IMR-90 (cell line): ENCODE data around the gene STOX1. TPM values are rescaled to one million over a fixed set of nuclear protein-coding genes. Genes with fewer than 3 reads are reported as not detected.

Experiments
- ATAC-seq: fragments of 200-7000 bp; cut with Tn5 transposase; 2 replicates; pipeline ENCODE4 v1.9.1; 2020; ENCODE audit warnings: low read depth, mild to moderate bottlenecking, moderate library complexity
- BruUV-seq: library from RNA; stranded (reverse); fragments of 400-500 nt; replicated peaks from 2 replicates; lab custom pipeline; 2021; lab: Mats Ljungman, UMichigan
- CTCF ChIA-PET: fragments of 300-600 bp; formaldehyde crosslinking; extraction: SDS; loops from one replicate; lab custom pipeline; 2021; ENCODE audit warnings: antibody characterized with exemption; lab: Yijun Ruan, JAX
- POLR2A ChIA-PET: fragments of 300-600 bp; sonication (Branson Sonifier 250); formaldehyde crosslinking; loops from one replicate; lab custom pipeline; 2022; ENCODE audit warnings: antibody characterized with exemption; ENCODE audit not compliant: unreplicated experiment; lab: Charles Lee
- DNase-seq: peaks from one replicate; pipeline ENCODE4 v3.0.0; 2013
- H2AFZ ChIP-seq: replicated peaks from 2 replicates; pipeline ENCODE3; 2013; ENCODE audit warnings: low read length, mild to moderate bottlenecking; ENCODE audit not compliant: poor library complexity
- H2AK5ac ChIP-seq: 2 replicates; pipeline ENCODE4 v1.6.1; 2013; ENCODE audit warnings: low read depth, low read length, inconsistent platforms
- H2AK9ac ChIP-seq: replicated peaks from 2 replicates; pipeline ENCODE3; 2013; ENCODE audit warnings: mild to moderate bottlenecking, low read depth, low read length, moderate library complexity; ENCODE audit not compliant: poor library complexity
- H2BK120ac ChIP-seq: 2 replicates; pipeline ENCODE4 v1.6.1; 2013; ENCODE audit warnings: low read depth, low read length, inconsistent platforms
- H2BK15ac ChIP-seq: 3 replicates; pipeline ENCODE4 v1.6.1; 2013; ENCODE audit warnings: low read depth, low read length, inconsistent platforms
- H2BK20ac ChIP-seq: 2 replicates; pipeline ENCODE4 v1.6.1; 2013; ENCODE audit warnings: low read depth, mild to moderate bottlenecking, inconsistent platforms, low read length, moderate library complexity
- H2BK5ac ChIP-seq: 2 replicates; pipeline ENCODE4 v1.6.1; 2013; ENCODE audit warnings: mild to moderate bottlenecking, low read depth, low read length, inconsistent platforms; ENCODE audit not compliant: poor library complexity, severe bottlenecking
- H3K14ac ChIP-seq: replicated peaks from 2 replicates; pipeline ENCODE4 v1.6.1; 2013; ENCODE audit warnings: low read depth, low read length, inconsistent platforms
- H3K18ac ChIP-seq: 2 replicates; pipeline ENCODE4 v1.6.1; 2013; ENCODE audit warnings: low read depth, low read length, control low read depth
- H3K23ac ChIP-seq: 2 replicates; pipeline ENCODE4 v1.6.1; 2013; ENCODE audit warnings: low read depth, low read length, inconsistent platforms
- H3K27ac ChIP-seq: 2 replicates; pipeline ENCODE4 v1.5.1; 2013; ENCODE audit warnings: mild to moderate bottlenecking, control low read depth, low read length; ENCODE audit not compliant: insufficient read depth
- H3K27me3 ChIP-seq: 2 replicates; pipeline ENCODE4 v1.6.1; 2013; ENCODE audit warnings: low read length; ENCODE audit not compliant: control insufficient read depth, insufficient read depth
- H3K36me3 ChIP-seq: 2 replicates; pipeline ENCODE4 v1.6.1; 2013; ENCODE audit warnings: low read length, mixed read lengths; ENCODE audit not compliant: control insufficient read depth, insufficient read depth
- H3K4ac ChIP-seq: 2 replicates; pipeline ENCODE4 v1.6.1; 2013; ENCODE audit warnings: low read depth, low read length, inconsistent platforms
- H3K4me1 ChIP-seq: 2 replicates; pipeline ENCODE4 v1.6.1; 2013; ENCODE audit warnings: low read length, mixed read lengths; ENCODE audit not compliant: control insufficient read depth, insufficient read depth
- H3K4me2 ChIP-seq: 2 replicates; pipeline ENCODE4 v1.6.1; 2013; ENCODE audit warnings: low read depth, mild to moderate bottlenecking, control low read depth, low read length, moderate library complexity
- H3K4me3 ChIP-seq: 2 replicates; pipeline ENCODE4 v1.5.1; 2013; ENCODE audit warnings: low read depth, mild to moderate bottlenecking, control low read depth, low read length, moderate library complexity; ENCODE audit not compliant: insufficient read depth
- H3K56ac ChIP-seq: 2 replicates; pipeline ENCODE4 v1.6.1; 2013; ENCODE audit warnings: low read length, inconsistent platforms; ENCODE audit not compliant: insufficient read depth; ENCODE audit errors: extremely low read depth
- H3K79me1 ChIP-seq, 2 experiments: 2 replicates each; pipeline ENCODE4 v1.6.1; 2013; ENCODE audit warnings: low read length in 2 of 2, inconsistent platforms in 1 of 2, low read depth in 1 of 2
- H3K9ac ChIP-seq: 2 replicates; pipeline ENCODE4 v1.6.1; 2013; ENCODE audit warnings: low read depth, low read length, control low read depth
- H3K9me1 ChIP-seq: 2 replicates; pipeline ENCODE4 v1.6.1; 2013; ENCODE audit warnings: low read length, inconsistent platforms; ENCODE audit not compliant: insufficient read depth
- H3K9me3 ChIP-seq: 2 replicates; pipeline ENCODE4 v1.6.1; 2013; ENCODE audit warnings: low read length; ENCODE audit not compliant: control insufficient read depth, insufficient read depth
- H4K20me1 ChIP-seq: 2 replicates; pipeline ENCODE4 v1.6.1; 2013; ENCODE audit warnings: low read length, inconsistent platforms; ENCODE audit not compliant: insufficient read depth
- H4K5ac ChIP-seq: 2 replicates; pipeline ENCODE4 v1.6.1; 2013; ENCODE audit warnings: mild to moderate bottlenecking, low read depth, low read length, control low read depth
- H4K8ac ChIP-seq, 2 experiments: 2 replicates each; pipeline ENCODE4 v1.6.1; 2013; ENCODE audit warnings: low read depth in 2 of 2, low read length in 2 of 2, control low read depth in 1 of 2, inconsistent platforms in 1 of 2
- H4K91ac ChIP-seq: 2 replicates; pipeline ENCODE4 v1.6.1; 2013; ENCODE audit warnings: low read depth, low read length, inconsistent platforms; ENCODE audit not compliant: insufficient read depth
- BHLHE40 ChIP-seq: fragments of 150-350 bp; IDR thresholded peaks from 2 replicates; pipeline ENCODE4 v1.6.1; 2016; ENCODE audit warnings: mild to moderate bottlenecking, low read depth, low read length
- CHD1 ChIP-seq: IDR thresholded peaks from 2 replicates; pipeline ENCODE4 v1.6.1; 2012; ENCODE audit warnings: low read depth, low read length, improper control_type of control experiment
- RAD21 ChIP-seq: IDR thresholded peaks from 2 replicates; pipeline ENCODE4 v1.6.1; 2012; ENCODE audit warnings: low read length, improper control_type of control experiment
- USF2 ChIP-seq: fragments of 150-350 bp; IDR thresholded peaks from 2 replicates; pipeline ENCODE4 v1.6.1; 2017; ENCODE audit warnings: mild to moderate bottlenecking, antibody characterized with exemption, low read length, low read depth
- WGBS, 2 experiments: methylation state at CpG; one replicate each; pipeline versions ENCODE4 v1.1.5 to v1.1.7; 2013; ENCODE audit warnings: missing lambda C conversion rate in 2 of 2; ENCODE audit not compliant: insufficient read length in 1 of 2; ENCODE audit errors: extremely low coverage in 2 of 2; 5-methylcytosine and 5-hydroxymethylcytosine counted together
- dilution Hi-C: fragments of 300-500 bp; cut with HindIII; formaldehyde crosslinking; loops from one replicate; pipeline ENCODE4 v1.14.3; 2018; ENCODE audit warnings: low sequenced_read_pairs; ENCODE audit not compliant: unreplicated experiment
- in situ Hi-C: fragments of 300-500 bp; cut with MboI; formaldehyde crosslinking; loops from 3 replicates; pipeline ENCODE4 v1.14.3; 2019; ENCODE audit warnings: low sequenced_read_pairs, inconsistent platforms, mixed read lengths
- intact Hi-C: fragments of 100-400 bp; cut with micrococcal nuclease; formaldehyde crosslinking; loops from 2 replicates; pipeline ENCODE4 v1.10.0; 2022
- polyA plus RNA-seq, 3 experiments: library from polyadenylated mRNA; depleted of rRNA; stranded (reverse); fragments of >200 nt; gene quantifications; 2 replicates each; pipeline ENCODE4 v1.2.3, GENCODE V29; 2012; ENCODE audit warnings: low replicate concordance in 1 of 3
- total RNA-seq: library from RNA; depleted of rRNA; stranded (reverse); fragments of >200 nt; gene quantifications from 2 replicates; pipeline ENCODE4 v1.2.3, GENCODE V29; 2012
- TF ChIP-seq, protein P1 (sequence below): fragments of 150-350 bp; IDR thresholded peaks from 2 replicates; pipeline ENCODE4 v1.6.1; 2016; ENCODE audit warnings: low read depth, mild to moderate bottlenecking, low read length, moderate library complexity, borderline replicate concordance

Gene STOX1
- total and polyA plus RNA-seq, 2 of the 4 experiments (the other 2 are of a cell fraction), result 0.03 to 0.18 TPM

DNA sequence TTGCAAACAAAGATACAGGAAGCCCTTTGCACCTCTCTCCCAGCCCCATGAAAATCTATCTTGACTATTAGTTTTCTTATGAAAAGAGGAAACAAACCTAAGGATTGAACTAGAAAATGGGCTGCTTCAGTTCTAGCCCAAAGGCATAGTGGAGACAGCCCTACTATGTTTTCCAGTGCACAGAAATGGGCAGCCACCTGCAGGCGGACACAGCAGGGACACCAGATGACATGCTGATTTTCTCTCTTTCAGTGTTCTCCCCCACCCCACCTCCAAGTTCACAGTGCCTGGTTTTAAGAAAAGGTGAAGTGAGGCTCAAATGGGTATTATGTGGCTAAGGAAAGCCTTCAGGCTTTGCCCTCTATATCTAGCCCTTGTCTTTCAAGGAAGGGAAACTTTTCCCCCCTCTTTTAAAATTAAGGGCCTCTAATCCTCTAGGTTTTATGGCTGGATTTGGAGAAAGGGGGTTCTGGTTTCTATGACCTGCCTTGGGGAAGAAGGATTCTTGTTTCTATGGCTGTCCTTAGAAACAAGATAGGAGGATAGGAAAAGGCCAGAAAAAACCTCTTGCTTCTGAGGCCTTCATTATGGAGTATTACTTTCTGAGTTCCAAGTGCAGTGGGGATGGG lies 50.3 kb downstream of the STOX1 start:
- no TSS peak for BruUV-seq
- in situ Hi-C loops, result no loop called here
- POLR2A ChIA-PET, result no interaction called here

More for the DNA sequence above, 50.3 kb downstream of the STOX1 start:
- Histone ChIP-seq H3K4me2 (no peak overlapping the region), H3K14ac (no peak overlapping the region), H2AK9ac (no peak overlapping the region), H3K9me1 (no peaks in the 10 kb centered on the region; the same call in 1 of the 2 replicates), H3K79me1 (no peaks in the 10 kb centered on the region), H4K20me1 (no peaks in the 10 kb centered on the region), H3K27ac (no peak overlapping the region), H2BK15ac (no peak overlapping the region), H2BK120ac (no peak overlapping the region), H2BK5ac (no peak overlapping the region), H3K18ac (no peak overlapping the region), H4K8ac (no peak overlapping the region), H3K4me1 (peaks cover 1% of the 10 kb centered on the region; the same call in 1 of the 2 replicates), H3K36me3 (no peaks in the 10 kb centered on the region), H3K27me3 (peaks cover 11% of the 10 kb centered on the region), H3K9ac (no peak overlapping the region), H3K23ac (no peak overlapping the region), H2AK5ac (no peak overlapping the region), H2AFZ (no peak overlapping the region), H4K91ac (no peak overlapping the region), H3K56ac (no peak overlapping the region), H3K9me3 (no peaks in the 10 kb centered on the region), H3K4me3 (no peak overlapping the region), H2BK20ac (no peak overlapping the region), H3K4ac (no peak overlapping the region), H4K5ac (no peak overlapping the region)
- TF ChIP-seq, protein P1, sequence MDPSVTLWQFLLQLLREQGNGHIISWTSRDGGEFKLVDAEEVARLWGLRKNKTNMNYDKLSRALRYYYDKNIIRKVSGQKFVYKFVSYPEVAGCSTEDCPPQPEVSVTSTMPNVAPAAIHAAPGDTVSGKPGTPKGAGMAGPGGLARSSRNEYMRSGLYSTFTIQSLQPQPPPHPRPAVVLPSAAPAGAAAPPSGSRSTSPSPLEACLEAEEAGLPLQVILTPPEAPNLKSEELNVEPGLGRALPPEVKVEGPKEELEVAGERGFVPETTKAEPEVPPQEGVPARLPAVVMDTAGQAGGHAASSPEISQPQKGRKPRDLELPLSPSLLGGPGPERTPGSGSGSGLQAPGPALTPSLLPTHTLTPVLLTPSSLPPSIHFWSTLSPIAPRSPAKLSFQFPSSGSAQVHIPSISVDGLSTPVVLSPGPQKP, result no peak
- TF ChIP-seq USF2 (no peak), BHLHE40 (no peak), RAD21 (no peak), CHD1 (no peak)
- no peak for ATAC-seq
- CTCF ChIA-PET, result no interaction called here
- dilution Hi-C loops (no loop called here), intact Hi-C loops (loop anchor here (5.0 kb wide), 1 partner anchor 75 kb away; no protein-coding TSS in a partner anchor)
- no CpG with 5 or more reads among the region's 1 CpG for WGBS, 2 experiments
- DNase-seq, result no peak
